ENCODE measurements around the gene CTSE. TPM values are rescaled to one million over a fixed set of nuclear protein-coding genes. Genes with fewer than 3 reads are reported as not detected.

Gene CTSE
- total RNA-seq, 1 donor from 2014 or later = not detected

DNA sequence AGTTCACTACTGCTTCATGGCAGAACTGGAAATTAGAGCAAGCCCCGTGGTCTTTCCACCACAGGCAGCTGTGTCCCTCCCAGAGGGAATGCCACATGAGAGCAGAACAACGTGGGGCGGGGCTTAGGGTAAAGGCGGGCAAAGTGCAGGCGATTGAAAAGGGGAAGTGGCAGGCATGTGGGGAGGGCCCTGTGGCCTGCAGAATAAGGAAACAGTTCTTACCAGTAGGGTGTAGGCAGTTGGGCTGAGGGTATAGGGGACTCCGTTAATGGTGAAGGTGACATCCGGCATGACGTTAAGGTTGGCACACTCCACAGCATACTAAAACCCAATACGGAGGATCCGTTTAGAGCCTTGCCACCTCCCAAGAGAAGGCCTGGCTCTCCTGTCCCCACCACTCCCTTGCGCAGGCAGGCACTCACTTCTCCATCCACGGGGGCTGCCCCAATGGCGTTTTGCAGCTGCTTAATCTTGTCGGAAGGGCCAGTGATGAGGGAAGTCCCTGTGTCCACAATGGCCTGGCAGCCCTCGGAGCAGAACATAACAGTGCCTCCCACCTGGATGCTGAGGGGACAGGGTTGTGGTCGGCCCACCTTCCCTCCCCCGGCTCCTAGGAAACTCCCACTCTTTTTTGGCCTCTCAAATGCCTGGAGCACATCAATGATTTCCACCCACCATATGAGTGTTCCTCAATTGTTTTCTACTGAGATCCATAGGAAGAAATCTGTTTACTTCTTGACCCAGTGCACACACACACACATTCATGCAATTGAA is 11.4 kb downstream of the CTSE start:
- no peak overlapping the region for H3K27ac Mint-ChIP-seq (ENCODE audit: unreplicated experiment)
- H3K4me3 Mint-ChIP-seq (ENCODE audit: unreplicated experiment) = no peak overlapping the region
- H3K27me3 Mint-ChIP-seq (ENCODE audit: unreplicated experiment) = no peaks in the 10 kb centered on the region
- H3K4me1 Mint-ChIP-seq (ENCODE audit: low read depth, unreplicated experiment) = no peaks in the 10 kb centered on the region
- DNase-seq = no peak
- TF ChIP-seq, protein P1, sequence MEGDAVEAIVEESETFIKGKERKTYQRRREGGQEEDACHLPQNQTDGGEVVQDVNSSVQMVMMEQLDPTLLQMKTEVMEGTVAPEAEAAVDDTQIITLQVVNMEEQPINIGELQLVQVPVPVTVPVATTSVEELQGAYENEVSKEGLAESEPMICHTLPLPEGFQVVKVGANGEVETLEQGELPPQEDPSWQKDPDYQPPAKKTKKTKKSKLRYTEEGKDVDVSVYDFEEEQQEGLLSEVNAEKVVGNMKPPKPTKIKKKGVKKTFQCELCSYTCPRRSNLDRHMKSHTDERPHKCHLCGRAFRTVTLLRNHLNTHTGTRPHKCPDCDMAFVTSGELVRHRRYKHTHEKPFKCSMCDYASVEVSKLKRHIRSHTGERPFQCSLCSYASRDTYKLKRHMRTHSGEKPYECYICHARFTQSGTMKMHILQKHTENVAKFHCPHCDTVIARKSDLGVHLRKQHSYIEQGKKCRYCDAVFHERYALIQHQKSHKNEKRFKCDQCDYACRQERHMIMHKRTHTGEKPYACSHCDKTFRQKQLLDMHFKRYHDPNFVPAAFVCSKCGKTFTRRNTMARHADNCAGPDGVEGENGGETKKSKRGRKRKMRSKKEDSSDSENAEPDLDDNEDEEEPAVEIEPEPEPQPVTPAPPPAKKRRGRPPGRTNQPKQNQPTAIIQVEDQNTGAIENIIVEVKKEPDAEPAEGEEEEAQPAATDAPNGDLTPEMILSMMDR (IDR thresholded peaks at IDR 0.05; ENCODE audit: partially characterized antibody, unreplicated experiment) = no peak
- H3K36me3 Mint-ChIP-seq (ENCODE audit: unreplicated experiment) = no peaks in the 10 kb centered on the region
- H3K9me3 Mint-ChIP-seq (ENCODE audit: unreplicated experiment) = no peaks in the 10 kb centered on the region

DNA sequence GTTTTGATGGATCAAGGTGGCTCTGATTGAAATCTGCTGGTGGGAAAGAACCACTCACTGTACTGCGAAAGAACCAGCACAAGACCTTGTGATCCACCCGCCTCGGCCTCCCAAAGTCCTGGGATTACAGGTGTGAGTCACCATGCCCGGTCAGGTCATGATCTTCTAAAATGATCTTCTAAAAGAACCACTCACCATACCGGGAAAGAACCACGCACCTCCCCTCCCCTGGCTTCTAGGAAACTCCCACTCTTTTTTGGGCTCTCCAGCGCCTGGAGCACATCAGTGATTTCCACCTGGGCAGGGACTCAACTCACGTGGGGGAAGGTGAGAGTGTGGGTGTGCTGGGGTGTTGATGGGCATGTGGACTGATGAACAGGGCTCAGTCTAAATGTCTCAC is 12.6 kb downstream of the CTSE start:
- Mint-ChIP-seq H3K27ac (ENCODE audit: unreplicated experiment) (no peak overlapping the region), H3K9me3 (ENCODE audit: unreplicated experiment) (no peaks in the 10 kb centered on the region), H3K36me3 (ENCODE audit: unreplicated experiment) (no peaks in the 10 kb centered on the region), H3K4me3 (ENCODE audit: unreplicated experiment) (no peak overlapping the region), H3K27me3 (ENCODE audit: unreplicated experiment) (no peaks in the 10 kb centered on the region), H3K4me1 (ENCODE audit: low read depth, unreplicated experiment) (no peaks in the 10 kb centered on the region)
- TF ChIP-seq, protein P1 (IDR thresholded peaks at IDR 0.05; ENCODE audit: partially characterized antibody, unreplicated experiment) = no peak
- DNase-seq = no peak

DNA sequence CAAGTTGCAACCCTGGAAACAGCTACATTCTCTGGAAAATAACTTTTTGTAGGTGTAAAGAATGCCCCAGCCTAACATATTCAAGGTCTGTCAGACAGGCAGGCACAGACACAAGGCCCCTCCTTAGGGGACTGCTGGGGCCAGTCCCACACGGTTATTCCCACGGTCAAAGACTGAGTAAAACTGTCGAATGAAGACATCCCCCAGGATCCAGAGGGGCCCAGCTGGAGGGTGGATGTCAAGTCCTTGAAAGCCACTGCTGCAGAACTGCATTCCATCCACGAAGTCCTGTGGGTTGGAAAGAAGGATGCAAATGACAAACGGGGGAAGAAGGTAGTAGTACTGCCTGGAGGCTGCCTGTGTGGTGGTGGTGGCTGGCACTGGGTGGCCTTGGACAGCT is 13.6 kb downstream of the CTSE start:
- Mint-ChIP-seq H3K27me3 (ENCODE audit: unreplicated experiment) (no peaks in the 10 kb centered on the region), H3K4me1 (ENCODE audit: low read depth, unreplicated experiment) (no peaks in the 10 kb centered on the region), H3K36me3 (ENCODE audit: unreplicated experiment) (no peaks in the 10 kb centered on the region), H3K27ac (ENCODE audit: unreplicated experiment) (no peak overlapping the region), H3K4me3 (ENCODE audit: unreplicated experiment) (no peak overlapping the region), H3K9me3 (ENCODE audit: unreplicated experiment) (no peaks in the 10 kb centered on the region)
- TF ChIP-seq, protein P1 (IDR thresholded peaks at IDR 0.05; ENCODE audit: partially characterized antibody, unreplicated experiment) = no peak
- no peak for DNase-seq

DNA sequence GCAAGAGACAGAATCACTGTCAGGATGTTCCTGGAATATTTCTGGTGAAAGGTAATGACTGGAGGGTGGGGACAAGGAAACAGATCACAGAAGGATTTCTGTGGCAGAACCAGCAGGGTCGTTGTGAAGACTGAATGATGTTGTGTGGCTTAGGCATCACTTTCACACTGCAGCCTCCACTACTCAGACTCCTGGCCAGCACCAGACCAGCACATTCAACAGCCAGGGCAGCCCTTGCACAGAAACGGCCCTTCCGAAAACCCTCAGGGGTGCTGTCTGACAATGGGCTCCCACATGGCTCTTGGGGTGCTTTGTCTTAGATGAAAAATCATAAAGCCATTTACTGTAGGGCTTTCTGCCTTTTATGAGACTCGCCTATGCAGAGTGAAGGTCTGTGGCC is 16.7 kb downstream of the CTSE start:
- Mint-ChIP-seq H3K4me3 (ENCODE audit: unreplicated experiment) (no peak overlapping the region), H3K4me1 (ENCODE audit: low read depth, unreplicated experiment) (peaks cover 2% of the 10 kb centered on the region), H3K36me3 (ENCODE audit: unreplicated experiment) (peaks cover 7% of the 10 kb centered on the region), H3K9me3 (ENCODE audit: unreplicated experiment) (peaks cover 10% of the 10 kb centered on the region), H3K27ac (ENCODE audit: unreplicated experiment) (no peak overlapping the region), H3K27me3 (ENCODE audit: unreplicated experiment) (peaks cover 2% of the 10 kb centered on the region)
- TF ChIP-seq, protein P1 (IDR thresholded peaks at IDR 0.05; ENCODE audit: partially characterized antibody, unreplicated experiment) = no peak
- DNase-seq = no peak

DNA sequence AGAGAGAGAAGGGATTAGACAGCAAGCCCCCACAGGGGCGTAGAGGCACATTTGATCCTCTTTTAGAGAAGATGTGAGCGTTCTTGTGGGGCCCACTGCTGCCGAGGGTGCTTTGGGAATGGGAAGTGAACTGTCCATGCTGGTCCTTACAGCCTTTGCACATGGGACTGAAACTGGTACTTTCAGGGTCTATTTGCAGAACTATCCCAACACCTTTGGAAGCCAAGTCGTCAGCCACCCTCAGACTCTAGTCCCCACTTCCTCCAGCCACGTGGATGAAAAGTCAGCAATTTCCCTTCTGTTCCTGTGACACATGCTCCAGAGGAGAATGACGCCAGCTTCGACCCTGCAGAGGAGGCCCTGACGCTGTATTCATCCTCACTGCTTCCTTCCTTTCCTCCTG is 17.9 kb downstream of the CTSE start:
- H3K4me1 Mint-ChIP-seq (ENCODE audit: low read depth, unreplicated experiment) = peaks cover 2% of the 10 kb centered on the region
- TF ChIP-seq, protein P1 (IDR thresholded peaks at IDR 0.05; ENCODE audit: partially characterized antibody, unreplicated experiment) = no peak
- H3K9me3 Mint-ChIP-seq (ENCODE audit: unreplicated experiment) = peaks cover 10% of the 10 kb centered on the region
- H3K4me3 Mint-ChIP-seq (ENCODE audit: unreplicated experiment) = no peak overlapping the region
- peaks cover 7% of the 10 kb centered on the region for H3K36me3 Mint-ChIP-seq (ENCODE audit: unreplicated experiment)
- no peak overlapping the region for H3K27ac Mint-ChIP-seq (ENCODE audit: unreplicated experiment)
- no peak for DNase-seq
- peaks cover 2% of the 10 kb centered on the region for H3K27me3 Mint-ChIP-seq (ENCODE audit: unreplicated experiment)
